GM08714 (cell line): ENCODE measurements around the gene ZBTB7C.

ENCODE experiments used
- H3K4me3 ChIP-seq: fragments of 200-500 bp; sonication (Bioruptor generic); 2 replicates; pipeline ENCODE4 v1.5.1; 2014; ENCODE audit warnings: mild to moderate bottlenecking, low read length, inconsistent platforms
- ZNF274 ChIP-seq: IDR thresholded peaks from 2 replicates; pipeline ENCODE4 v1.6.1; 2012; ENCODE audit warnings: mild to moderate bottlenecking, low read depth, low read length

The ZBTB7C gene

GRCh38 chr18:48217258-48218250 lies 191.6 kb downstream of the ZBTB7C start:
- TF ChIP-seq ZNF274: no peak
- no peak overlapping the region for H3K4me3 ChIP-seq

GRCh38 chr18:48216639-48217257 lies 192.4 kb downstream of the ZBTB7C start:
- TF ChIP-seq ZNF274: no peak

GRCh38 chr18:48215876-48216638 lies 193.1 kb downstream of the ZBTB7C start:
- H3K4me3 ChIP-seq: no peak overlapping the region
- TF ChIP-seq ZNF274: no peak

More at GRCh38 chr18:48216639-48217257, 192.4 kb downstream of the ZBTB7C start:
- no peak overlapping the region for H3K4me3 ChIP-seq

DNA sequence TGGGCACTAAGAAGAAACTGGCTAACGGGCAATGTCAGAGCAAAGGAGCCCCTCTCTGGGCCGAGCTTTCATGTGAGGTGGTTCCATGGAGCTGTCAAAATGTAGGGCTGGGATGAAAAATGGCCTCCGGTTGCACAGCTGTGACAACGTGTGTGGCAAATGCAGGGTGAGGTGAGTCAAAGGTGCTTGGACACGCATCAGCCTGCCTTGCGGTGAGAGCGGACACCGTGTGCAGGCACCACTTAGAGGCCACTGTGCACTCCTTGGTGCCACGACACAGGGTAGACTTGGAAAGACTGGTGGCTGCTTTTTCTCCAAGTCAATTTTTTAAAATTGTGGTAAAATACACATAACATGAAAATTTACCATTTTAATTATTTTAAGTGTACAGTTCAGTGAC lies 195.4 kb downstream of the ZBTB7C start:
- no peak for TF ChIP-seq ZNF274
- no peak overlapping the region for H3K4me3 ChIP-seq

DNA sequence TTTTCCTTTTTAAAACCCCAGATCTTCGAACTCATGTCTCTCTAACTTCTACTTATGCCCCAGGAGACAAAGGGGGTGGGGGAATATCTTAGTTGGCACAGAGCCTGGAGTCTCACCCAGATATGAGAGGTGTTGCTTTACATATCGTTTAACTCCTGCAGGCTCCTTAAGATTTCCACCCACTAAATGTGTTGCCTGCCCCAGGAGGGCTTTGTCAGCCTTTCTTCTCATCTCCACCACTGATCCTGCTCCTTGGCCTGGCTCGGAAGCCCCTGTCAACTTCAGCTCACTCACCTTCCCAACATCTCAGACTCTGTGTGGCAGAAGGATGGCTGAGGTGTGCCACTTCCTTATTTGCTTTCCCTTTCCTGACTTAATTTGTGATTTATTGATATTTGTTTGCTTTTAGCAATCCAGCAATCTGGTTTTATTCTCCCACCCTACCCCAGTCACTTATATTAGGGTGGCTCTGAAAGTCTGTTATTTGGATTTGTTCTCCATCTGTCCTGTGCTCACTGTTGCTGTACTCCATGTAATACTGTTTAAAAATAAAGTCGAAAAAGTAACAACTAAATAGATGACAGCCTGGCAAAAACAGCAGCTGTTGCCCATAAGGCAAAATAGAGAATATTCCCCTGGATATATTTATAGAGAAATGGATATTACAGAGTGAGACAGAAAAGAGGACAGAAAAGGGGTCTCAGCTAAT lies 200.6 kb downstream of the ZBTB7C start:
- H3K4me3 ChIP-seq: no peak overlapping the region
- no peak for TF ChIP-seq ZNF274

GRCh38 chr18:48207733-48208132 lies 201.4 kb downstream of the ZBTB7C start:
- no peak for TF ChIP-seq ZNF274

DNA sequence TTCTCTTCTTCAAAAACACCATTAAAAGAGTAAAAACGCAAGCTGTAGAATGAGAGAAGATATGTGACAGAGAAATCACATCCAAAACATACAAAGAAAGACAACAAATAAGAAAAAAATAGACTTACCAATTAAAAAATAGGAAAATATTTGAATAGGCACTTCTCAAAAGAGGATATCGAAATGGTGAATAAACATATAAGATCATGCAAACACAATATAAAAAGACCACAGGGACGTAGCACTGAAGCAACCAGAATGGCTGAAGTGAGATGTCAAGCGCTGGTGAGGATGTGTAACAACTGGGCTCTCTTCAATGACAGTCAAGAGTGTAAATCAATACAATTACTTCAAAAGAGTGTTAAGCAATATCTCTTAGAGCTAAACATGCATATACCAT lies 202.3 kb downstream of the ZBTB7C start:
- H3K4me3 ChIP-seq: no peak overlapping the region
- TF ChIP-seq ZNF274: no peak

More at GRCh38 chr18:48207733-48208132, 201.4 kb downstream of the ZBTB7C start:
- H3K4me3 ChIP-seq: no peak overlapping the region

DNA sequence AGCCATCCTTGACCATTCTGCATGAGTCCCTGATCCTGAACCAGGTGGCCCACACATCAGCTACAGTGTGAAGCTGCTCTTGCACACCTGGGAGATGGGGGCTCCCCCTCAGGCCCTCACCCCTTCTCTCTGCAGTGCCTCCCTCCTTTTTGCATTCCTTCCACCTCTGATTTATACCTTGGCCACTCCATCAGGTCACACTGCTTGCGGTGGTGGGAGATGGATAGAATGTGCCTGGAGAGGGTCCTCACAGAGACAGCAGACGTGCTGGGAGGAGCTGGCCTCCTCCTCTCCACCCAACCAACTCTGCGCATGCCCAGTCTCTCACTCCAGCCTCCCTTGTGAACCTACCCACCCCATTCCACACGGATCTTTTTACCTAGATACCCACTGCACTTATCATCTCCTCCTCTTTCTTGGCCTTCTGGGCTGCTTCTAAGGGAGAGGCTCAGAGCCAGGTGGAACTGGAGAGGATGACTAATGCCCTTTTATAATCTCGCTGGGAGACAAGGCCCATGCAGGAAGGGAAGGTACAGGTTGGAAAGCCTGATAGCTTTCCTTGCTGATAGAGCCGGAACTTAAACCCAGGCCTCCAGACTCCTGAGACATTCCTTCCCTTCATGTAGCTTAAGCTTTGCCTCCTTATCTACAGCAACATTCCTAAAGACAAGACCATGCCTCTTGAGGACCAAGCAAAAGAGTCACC lies 205.1 kb downstream of the ZBTB7C start:
- H3K4me3 ChIP-seq: no peak overlapping the region
- TF ChIP-seq ZNF274: no peak

DNA sequence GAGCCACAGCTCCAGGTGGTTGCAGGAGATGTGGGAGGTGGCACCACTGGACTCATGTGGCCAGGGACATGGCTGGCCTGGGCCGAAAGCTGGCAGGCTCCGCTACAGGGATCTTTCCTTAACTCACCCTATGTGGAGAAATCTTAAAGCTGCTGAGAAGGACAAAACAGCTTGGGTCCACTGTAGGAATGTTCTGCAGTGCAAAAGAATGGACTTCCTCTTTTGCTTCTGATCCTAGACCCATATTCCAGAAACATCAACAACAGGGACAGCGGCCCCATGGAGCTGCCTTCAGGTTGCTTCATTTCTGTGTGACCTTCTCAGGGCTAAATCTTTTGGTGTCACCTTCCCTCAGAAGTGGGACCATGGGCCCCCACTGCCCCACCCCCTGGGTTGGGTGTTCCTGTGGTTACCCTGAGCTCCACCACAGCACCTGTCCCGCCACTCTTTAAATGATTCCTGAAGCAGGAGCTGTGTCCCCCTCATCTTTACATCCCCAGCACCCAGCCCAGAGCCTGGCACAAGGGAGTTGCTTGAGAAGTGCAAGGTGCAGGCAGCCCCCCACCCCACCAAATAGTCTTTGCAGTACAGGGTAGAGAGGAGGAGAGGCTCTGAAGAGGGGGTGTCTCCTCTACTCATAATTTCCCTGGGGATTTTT lies 205.8 kb downstream of the ZBTB7C start:
- TF ChIP-seq ZNF274: no peak

DNA sequence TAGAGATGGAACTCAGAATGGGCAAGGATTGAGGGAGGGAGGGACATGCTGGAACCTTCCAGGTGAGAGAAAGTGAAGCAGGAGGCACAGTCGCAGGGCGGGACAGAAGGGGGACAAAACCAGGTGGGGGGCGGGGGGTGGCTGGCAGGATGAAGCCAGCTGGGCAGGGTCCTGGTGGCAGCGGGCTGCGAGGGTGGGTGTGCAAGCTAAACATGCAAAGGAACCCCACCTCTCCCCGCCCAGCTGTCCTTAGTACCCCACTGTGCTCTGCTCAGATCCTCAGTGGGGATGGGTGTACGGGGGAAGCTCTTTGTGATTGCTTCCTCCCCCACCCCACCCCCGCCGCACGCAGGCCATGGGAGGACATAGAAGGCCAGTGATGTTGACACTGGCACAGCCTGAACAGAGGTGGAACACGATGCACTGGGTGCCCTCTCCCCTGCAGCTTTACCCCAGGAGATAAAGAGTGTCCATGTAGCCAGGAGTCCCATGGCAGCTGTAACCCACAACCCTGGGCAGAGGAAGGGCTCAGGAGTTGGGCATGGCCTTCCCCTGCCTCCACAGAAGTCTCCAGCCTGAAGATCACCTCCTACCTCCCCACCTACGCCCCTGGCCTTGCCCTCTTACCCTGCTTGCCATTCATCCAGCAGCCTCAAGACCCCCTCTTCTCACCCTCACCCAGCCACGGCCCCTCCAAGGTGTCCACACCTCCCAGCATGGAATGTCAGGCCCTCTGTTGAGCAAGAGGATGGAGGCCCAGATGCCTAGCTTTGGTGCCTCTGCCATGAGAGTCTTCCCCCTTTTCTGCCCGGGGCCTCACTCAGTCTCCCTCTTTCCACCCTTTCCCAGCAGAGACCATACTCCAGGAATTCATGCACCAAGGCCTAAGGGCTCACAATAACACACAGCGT lies 206.6 kb downstream of the ZBTB7C start:
- no peak overlapping the region for H3K4me3 ChIP-seq
- TF ChIP-seq ZNF274: no peak

More for the DNA sequence above, 205.8 kb downstream of the ZBTB7C start:
- H3K4me3 ChIP-seq: no peak overlapping the region

GRCh38 chr18:48202006-48202348 lies 207.2 kb downstream of the ZBTB7C start:
- no peak for TF ChIP-seq ZNF274
- no peak overlapping the region for H3K4me3 ChIP-seq
